Measurements from ENCODE around the gene PBX4. TPM values are rescaled to one million over a fixed set of nuclear protein-coding genes. Genes with fewer than 3 reads are reported as not detected.

Gene PBX4
- polyA plus RNA-seq, 1 donor = 2.3 TPM

DNA sequence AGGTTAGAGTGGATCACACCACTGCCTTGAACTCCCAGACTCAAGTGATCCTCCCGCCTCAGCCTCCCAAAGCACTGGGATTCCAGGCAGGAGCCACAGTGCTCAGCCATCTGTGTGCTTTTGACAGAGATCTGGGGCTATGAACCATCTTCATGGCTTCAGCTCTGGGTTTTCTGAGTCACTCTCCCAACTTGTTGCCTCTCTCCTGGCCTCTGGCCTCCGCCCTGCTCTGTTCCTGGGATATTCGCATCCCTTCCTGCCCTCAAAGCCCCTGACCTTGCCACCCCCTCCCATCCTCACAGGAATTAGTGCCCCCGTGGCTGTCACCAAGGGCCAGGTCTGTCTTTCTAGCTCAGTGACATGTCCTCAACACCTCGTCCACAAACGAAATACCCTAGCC, 30.7 kb upstream of the PBX4 start:
- Histone ChIP-seq H3K27me3 (ENCODE audit: control insufficient read depth, insufficient read depth, low read length) (no peaks in the 10 kb centered on the region), H3K27ac (ENCODE audit: low read length) (no peak overlapping the region), H3K4me1 (ENCODE audit: control insufficient read depth, insufficient read depth, low read length) (no peaks in the 10 kb centered on the region), H3K36me3 (ENCODE audit: control insufficient read depth, insufficient read depth, low read length) (peaks cover 83% of the 10 kb centered on the region), H3K4me3 (ENCODE audit: low read length) (no peak overlapping the region), H3K9me3 (ENCODE audit: control insufficient read depth, low read depth, low read length) (no peaks in the 10 kb centered on the region)
- no CpG with 5 or more reads among the region's 6 CpGs for WGBS (ENCODE audit: insufficient coverage, low lambda C conversion rate)
- DNase-seq = no peak

DNA sequence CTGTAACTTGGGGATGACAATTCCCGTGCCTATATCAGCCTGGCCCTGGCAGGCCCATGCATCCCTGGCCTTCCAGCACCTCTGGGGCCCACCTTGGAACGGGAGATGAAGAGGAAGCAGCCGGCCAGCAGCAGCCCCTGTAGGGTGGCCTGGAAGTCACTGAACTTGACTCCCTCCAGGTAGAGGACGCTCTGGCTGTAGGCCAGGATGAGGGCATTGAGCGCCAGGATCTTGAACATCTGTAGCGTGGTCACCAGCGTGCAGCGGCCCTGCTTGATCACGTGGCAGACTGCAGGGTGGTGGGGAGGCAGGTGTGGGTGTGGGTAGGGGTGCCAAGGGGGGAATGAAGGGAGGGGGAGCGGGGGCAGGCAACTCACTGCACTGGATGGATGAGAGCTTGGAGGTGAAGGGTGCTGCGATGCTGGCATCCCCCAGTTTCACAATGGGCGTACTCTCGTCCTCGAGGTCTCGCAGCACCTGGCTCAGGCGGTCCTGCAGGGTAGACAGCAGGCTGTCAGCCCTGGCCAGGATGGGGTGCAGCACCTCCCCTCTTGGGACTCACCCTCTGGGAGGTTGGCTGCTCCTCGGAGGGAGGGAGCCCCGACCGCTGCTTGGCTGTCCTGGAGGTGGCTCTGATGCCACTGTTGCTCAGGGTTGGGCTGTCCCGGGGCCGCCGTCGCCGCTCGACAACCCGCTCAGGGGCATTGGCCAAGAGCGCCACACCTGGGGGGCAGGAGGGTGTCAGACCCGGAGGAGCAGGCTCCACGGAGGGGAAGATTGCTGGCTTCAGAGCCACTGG, 28.7 kb upstream of the PBX4 start:
- DNase-seq = no peak
- H3K27ac ChIP-seq (ENCODE audit: low read length) = no peak overlapping the region
- no peaks in the 10 kb centered on the region for H3K27me3 ChIP-seq (ENCODE audit: control insufficient read depth, insufficient read depth, low read length)
- peaks cover 64% of the 10 kb centered on the region for H3K36me3 ChIP-seq (ENCODE audit: control insufficient read depth, insufficient read depth, low read length)
- H3K4me1 ChIP-seq (ENCODE audit: control insufficient read depth, insufficient read depth, low read length) = no peaks in the 10 kb centered on the region
- no peaks in the 10 kb centered on the region for H3K9me3 ChIP-seq (ENCODE audit: control insufficient read depth, low read depth, low read length)
- WGBS (ENCODE audit: insufficient coverage, low lambda C conversion rate) = no CpG with 5 or more reads among the region's 29 CpGs
- H3K4me3 ChIP-seq (ENCODE audit: low read length) = no peak overlapping the region

DNA sequence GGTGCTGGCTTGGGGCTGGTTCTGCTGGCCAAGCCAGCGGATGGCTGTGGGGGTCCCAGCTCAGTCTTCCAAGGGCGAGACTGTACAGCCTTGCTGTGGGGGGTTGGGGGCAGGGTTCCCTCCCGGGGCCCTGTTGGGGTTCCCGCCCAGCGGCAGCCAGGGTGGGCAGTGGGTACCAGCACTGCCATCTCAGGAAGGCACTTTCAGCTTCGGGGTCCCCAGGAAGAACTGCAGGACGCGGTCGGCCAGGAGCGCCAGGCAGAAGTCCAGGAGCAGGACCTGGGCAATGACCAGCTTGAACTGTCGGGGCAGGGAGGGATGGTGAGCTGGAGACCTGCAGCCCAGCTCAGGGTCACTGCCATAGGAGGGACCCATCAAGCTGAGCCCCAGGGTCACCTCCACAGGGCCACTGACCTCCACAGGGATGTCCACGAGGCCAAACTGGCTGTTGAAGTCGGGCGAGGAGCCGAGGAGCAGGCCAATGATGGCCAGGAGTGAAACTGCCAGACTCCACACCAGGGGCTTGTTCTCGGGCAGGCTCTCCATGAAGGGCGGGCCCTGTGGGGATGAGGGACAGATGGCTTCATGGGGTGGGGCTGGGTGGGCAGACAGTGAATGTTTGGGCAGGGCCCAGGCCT, 26.9 kb upstream of the PBX4 start:
- H3K27me3 ChIP-seq (ENCODE audit: control insufficient read depth, insufficient read depth, low read length) = no peaks in the 10 kb centered on the region
- H3K27ac ChIP-seq (ENCODE audit: low read length) = no peak overlapping the region
- H3K4me3 ChIP-seq (ENCODE audit: low read length) = no peak overlapping the region
- H3K9me3 ChIP-seq (ENCODE audit: control insufficient read depth, low read depth, low read length) = no peaks in the 10 kb centered on the region
- DNase-seq = no peak
- WGBS (ENCODE audit: insufficient coverage, low lambda C conversion rate) = no CpG with 5 or more reads among the region's 17 CpGs
- peaks cover 45% of the 10 kb centered on the region for H3K36me3 ChIP-seq (ENCODE audit: control insufficient read depth, insufficient read depth, low read length)
- H3K4me1 ChIP-seq (ENCODE audit: control insufficient read depth, insufficient read depth, low read length) = no peaks in the 10 kb centered on the region

DNA sequence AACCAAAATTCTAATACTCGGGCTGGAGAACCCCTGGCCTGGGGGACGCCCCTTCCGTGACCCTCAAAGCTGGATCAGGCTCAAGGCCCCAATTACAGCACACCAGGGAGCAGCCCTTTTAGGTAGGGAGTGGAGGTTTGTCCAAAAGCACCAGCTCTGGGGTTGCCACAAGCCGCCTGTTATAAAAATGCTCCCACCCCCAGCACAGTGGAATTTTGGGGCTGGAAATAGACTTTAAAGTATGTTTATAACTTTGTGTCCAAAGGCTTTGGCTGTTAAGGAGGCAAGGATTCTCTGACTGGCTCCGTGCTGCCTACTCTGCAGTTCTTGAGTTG, 25.5 kb upstream of the PBX4 start:
- peaks cover 32% of the 10 kb centered on the region for H3K36me3 ChIP-seq (ENCODE audit: control insufficient read depth, insufficient read depth, low read length)
- H3K27ac ChIP-seq (ENCODE audit: low read length) = no peak overlapping the region
- no CpG with 5 or more reads among the region's 5 CpGs for WGBS (ENCODE audit: insufficient coverage, low lambda C conversion rate)
- H3K9me3 ChIP-seq (ENCODE audit: control insufficient read depth, low read depth, low read length) = no peaks in the 10 kb centered on the region
- peak overlapping the region; percentile 89 for H3K4me3 ChIP-seq (ENCODE audit: low read length)
- H3K4me1 ChIP-seq (ENCODE audit: control insufficient read depth, insufficient read depth, low read length) = no peaks in the 10 kb centered on the region
- no peaks in the 10 kb centered on the region for H3K27me3 ChIP-seq (ENCODE audit: control insufficient read depth, insufficient read depth, low read length)
- no peak for DNase-seq

DNA sequence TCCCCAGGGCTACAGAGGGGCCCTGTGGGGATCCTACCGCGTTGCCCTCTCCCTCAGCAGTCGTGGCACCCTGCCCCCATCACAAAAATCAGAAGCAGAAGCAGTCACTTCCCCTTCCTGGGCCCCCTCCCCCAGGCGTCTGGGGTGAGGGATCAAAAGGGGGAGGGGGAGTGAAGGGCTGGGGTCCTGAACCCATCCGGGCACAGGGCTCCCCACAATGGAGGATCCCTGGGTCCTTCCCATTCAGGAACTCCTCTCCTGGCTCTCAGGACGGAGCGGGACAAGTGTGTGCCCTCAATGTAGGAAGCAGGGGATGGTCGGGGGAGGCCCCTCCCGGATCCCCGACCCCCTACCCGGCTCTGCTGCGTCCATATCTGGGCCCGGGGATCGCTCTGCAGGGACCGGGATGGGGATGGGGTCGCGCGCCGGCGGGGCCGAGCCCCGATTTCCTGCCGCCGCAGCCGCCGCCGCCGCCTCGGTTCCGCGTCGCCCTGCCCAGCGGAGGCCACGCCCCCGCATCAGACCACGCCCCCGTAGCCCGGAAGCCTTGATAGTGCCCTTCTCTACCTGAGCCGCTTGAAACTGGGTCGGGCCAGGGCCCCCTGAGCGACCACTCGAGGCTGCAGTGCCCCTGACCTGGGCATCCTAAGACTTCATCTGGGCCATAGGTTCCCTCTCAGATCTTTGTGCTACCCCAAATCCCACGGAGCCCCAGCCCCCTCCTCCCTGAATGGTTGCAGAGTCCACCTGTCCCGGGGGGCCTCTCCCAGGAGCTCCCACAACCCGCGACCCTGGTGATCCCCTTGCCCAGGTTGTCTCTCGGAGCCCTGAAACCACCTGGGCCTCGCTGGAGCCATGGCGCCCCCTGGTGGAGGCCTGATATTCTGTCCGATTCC, 24.9 kb upstream of the PBX4 start, which contains the start of gene GMIP:
GMIP (minus strand) TSS at position 500 of the 896 bp plus-strand sequence; CDS start at position 372, 128 bp downstream.
- peak within 1 kb of the TSS; percentile 67 for H3K27ac ChIP-seq (ENCODE audit: low read length)
- no peaks in the 10 kb centered on the region for H3K27me3 ChIP-seq (ENCODE audit: control insufficient read depth, insufficient read depth, low read length)
- WGBS (ENCODE audit: insufficient coverage, low lambda C conversion rate) = no CpG with 5 or more reads among the region's 50 CpGs
- peak; percentile 69 to 82 for DNase-seq
- H3K4me3 ChIP-seq (ENCODE audit: low read length) = peak within 1 kb of the TSS; percentile 89
- peaks cover 31% of the 10 kb centered on the region for H3K36me3 ChIP-seq (ENCODE audit: control insufficient read depth, insufficient read depth, low read length)
- no peaks in the 10 kb centered on the region for H3K4me1 ChIP-seq (ENCODE audit: control insufficient read depth, insufficient read depth, low read length)
- no peaks in the 10 kb centered on the region for H3K9me3 ChIP-seq (ENCODE audit: control insufficient read depth, low read depth, low read length)

DNA sequence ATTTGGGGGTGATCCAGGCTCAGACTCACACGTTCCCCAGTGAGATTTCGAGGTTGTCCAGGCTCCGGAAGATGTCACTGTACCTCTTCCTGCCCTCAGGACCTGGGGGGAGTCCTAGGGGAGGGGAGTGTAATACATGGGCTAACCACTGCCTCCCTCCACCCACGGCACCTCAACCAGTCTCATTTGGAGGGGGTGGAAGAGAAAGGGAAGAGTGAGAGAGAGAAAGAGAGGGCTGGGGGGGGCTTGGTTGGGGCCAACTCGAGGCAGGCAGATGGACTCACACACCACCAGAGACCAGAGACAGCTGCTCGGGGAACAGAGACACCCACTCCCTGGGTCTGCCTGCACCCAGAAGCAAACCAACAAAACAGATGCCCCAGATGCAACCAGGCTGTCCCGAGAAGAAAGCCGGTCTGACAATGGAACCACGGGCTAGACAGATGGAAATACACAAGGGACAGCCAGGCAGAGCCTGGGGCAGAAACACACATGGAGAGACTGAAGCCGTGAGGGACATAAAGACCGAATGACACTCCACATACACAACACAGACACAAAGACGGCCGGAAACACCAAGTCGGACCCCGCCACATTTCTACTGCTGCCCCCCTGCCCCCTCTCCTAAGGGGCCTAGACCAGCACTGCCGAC, 24.1 kb upstream of the PBX4 start:
- Histone ChIP-seq H3K27me3 (ENCODE audit: control insufficient read depth, insufficient read depth, low read length) (no peaks in the 10 kb centered on the region), H3K4me1 (ENCODE audit: control insufficient read depth, insufficient read depth, low read length) (no peaks in the 10 kb centered on the region), H3K9me3 (ENCODE audit: control insufficient read depth, low read depth, low read length) (no peaks in the 10 kb centered on the region), H3K4me3 (ENCODE audit: low read length) (peak overlapping the region; percentile 89), H3K36me3 (ENCODE audit: control insufficient read depth, insufficient read depth, low read length) (peaks cover 29% of the 10 kb centered on the region), H3K27ac (ENCODE audit: low read length) (no peak overlapping the region)
- WGBS (ENCODE audit: insufficient coverage, low lambda C conversion rate) = no CpG with 5 or more reads among the region's 16 CpGs
- no peak for DNase-seq

DNA sequence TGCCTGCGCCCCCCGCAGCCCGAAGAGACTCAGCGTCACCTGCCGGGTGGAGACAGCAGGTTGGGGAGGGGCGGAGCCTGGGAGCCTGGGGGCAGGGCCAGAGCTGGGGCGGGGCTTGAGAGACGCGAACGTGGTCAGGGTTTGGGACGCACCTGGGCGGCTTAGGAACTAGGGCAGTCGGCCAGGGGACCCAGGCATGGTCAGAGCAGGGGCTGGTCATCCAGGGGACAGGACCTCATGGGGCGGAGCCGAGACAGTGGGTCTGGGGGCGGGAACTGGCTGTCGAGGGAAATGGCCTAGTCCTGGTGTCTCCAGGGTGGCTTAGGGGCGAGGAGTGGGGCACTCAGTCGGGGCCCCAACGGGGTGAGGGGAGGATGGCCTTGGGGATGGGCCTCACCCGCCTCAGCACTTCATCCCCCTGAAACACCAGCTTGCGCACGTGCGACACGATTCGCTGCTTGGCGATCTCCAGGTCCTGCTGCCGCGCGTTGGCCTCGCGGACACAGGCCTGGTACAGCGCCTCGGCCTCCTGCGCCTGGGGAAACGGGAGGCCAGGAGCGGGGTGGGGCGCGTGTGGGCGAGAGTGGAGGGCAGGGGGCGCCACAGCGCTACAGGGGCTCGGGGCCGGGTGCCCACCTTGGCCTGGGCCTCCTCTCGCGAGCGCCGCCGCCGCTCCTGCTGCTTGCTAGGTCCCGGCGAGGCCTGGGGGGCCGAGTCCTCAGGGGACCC, 19.2 kb upstream of the PBX4 start:
- no peak overlapping the region for H3K27ac ChIP-seq (ENCODE audit: low read length)
- no CpG with 5 or more reads among the region's 53 CpGs for WGBS (ENCODE audit: insufficient coverage, low lambda C conversion rate)
- H3K4me3 ChIP-seq (ENCODE audit: low read length) = no peak overlapping the region
- DNase-seq = peak in 1 of 2 donors; percentile 46
- no peaks in the 10 kb centered on the region for H3K4me1 ChIP-seq (ENCODE audit: control insufficient read depth, insufficient read depth, low read length)
- H3K9me3 ChIP-seq (ENCODE audit: control insufficient read depth, low read depth, low read length) = no peaks in the 10 kb centered on the region
- H3K36me3 ChIP-seq (ENCODE audit: control insufficient read depth, insufficient read depth, low read length) = peaks cover 14% of the 10 kb centered on the region
- no peaks in the 10 kb centered on the region for H3K27me3 ChIP-seq (ENCODE audit: control insufficient read depth, insufficient read depth, low read length)

DNA sequence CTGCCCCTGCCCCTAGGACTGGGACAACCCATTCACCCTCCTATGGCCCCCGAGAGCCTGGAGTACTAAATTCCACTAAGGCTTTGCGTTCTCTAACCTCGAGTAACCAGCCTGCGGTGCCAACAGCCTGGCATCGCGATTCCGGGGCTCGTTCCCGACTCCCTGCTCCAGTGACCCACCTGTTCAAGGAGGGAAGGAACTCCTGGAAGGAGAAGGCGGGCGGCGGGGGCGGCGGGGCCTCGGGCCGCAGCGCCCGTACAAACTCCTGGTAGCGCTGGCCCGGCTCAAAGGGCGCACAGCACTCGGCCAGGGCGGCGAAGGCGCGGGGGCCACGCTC, 18.7 kb upstream of the PBX4 start:
- Histone ChIP-seq H3K9me3 (ENCODE audit: control insufficient read depth, low read depth, low read length) (no peaks in the 10 kb centered on the region), H3K36me3 (ENCODE audit: control insufficient read depth, insufficient read depth, low read length) (peaks cover 14% of the 10 kb centered on the region), H3K4me3 (ENCODE audit: low read length) (no peak overlapping the region), H3K27me3 (ENCODE audit: control insufficient read depth, insufficient read depth, low read length) (no peaks in the 10 kb centered on the region), H3K4me1 (ENCODE audit: control insufficient read depth, insufficient read depth, low read length) (no peaks in the 10 kb centered on the region), H3K27ac (ENCODE audit: low read length) (no peak overlapping the region)
- WGBS (ENCODE audit: insufficient coverage, low lambda C conversion rate) = no CpG with 5 or more reads among the region's 27 CpGs
- no peak for DNase-seq

DNA sequence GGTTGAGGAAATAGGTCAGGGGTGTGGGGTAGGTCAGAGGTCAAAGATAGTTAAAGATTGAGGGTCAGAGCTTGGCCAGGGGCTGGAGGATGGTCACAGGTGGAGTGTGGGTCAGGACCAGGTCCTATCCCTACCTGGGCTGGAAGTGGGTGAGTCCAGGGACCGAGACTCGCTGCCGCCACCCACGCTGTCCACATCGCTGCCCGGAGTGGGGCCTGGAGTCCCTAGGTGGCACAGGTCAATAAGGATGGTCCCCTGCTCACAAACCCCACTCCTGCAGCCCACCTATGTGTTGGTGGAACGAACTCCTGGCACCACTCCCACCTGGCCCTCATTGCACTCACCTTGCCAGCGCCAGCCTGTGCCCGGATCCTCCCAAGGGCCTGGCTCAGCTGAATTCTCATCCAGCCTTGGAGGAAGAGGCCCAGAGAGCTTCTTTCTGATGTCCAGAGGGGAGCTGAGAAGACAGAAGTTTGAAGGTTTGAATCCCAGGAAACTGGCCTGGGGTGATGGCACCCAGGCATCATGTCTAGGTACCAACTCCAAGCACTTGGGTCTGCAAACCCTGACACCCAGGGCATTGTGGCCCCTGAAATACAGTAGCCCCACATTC, 18.2 kb upstream of the PBX4 start:
- no peak for DNase-seq
- no CpG with 5 or more reads among the region's 9 CpGs for WGBS (ENCODE audit: insufficient coverage, low lambda C conversion rate)

More for the DNA sequence above, 18.2 kb upstream of the PBX4 start:
- H3K27ac ChIP-seq (ENCODE audit: low read length) = no peak overlapping the region
- H3K27me3 ChIP-seq (ENCODE audit: control insufficient read depth, insufficient read depth, low read length) = no peaks in the 10 kb centered on the region
- H3K9me3 ChIP-seq (ENCODE audit: control insufficient read depth, low read depth, low read length) = no peaks in the 10 kb centered on the region
- peaks cover 14% of the 10 kb centered on the region for H3K36me3 ChIP-seq (ENCODE audit: control insufficient read depth, insufficient read depth, low read length)
- no peaks in the 10 kb centered on the region for H3K4me1 ChIP-seq (ENCODE audit: control insufficient read depth, insufficient read depth, low read length)
- H3K4me3 ChIP-seq (ENCODE audit: low read length) = no peak overlapping the region

Measured in large intestine (tissue), 3 donors.